HG02763 (cell line): ENCODE measurements around the gene SLC6A7.
"Not testable (repeated sequence)": the region's sequence is repeated elsewhere in the genome, so short reads cannot be mapped to it uniquely, and the experiment has no call there.

Experiments used
- ATAC-seq: cut with Tn5 transposase; IDR thresholded peaks from one replicate; pipeline ENCODE4 v1.9.1; 2021; ENCODE audit warnings: mild to moderate bottlenecking, moderate library complexity; ENCODE audit not compliant: unreplicated experiment

Gene SLC6A7

GRCh38 chr5:150239099-150239793, 49.4 kb downstream of the SLC6A7 start:
- ATAC-seq, result no peak

DNA sequence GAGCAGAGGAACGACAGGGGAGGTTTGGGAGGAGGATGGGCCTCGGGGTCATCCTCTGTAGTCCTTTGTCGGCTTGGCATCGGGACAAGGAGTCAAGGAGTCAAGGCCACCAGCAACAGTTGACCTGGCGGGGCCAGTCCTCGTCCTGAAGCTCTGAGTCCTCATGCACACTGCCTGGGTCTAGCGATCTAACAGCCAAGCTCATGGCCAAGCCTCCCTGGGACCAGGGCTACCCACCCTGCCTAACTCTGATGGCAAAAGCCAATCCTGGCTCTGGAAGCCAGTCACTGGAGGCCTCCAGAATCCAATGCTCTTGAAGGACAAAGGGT, 49.9 kb downstream of the SLC6A7 start:
- ATAC-seq, result no peak

DNA sequence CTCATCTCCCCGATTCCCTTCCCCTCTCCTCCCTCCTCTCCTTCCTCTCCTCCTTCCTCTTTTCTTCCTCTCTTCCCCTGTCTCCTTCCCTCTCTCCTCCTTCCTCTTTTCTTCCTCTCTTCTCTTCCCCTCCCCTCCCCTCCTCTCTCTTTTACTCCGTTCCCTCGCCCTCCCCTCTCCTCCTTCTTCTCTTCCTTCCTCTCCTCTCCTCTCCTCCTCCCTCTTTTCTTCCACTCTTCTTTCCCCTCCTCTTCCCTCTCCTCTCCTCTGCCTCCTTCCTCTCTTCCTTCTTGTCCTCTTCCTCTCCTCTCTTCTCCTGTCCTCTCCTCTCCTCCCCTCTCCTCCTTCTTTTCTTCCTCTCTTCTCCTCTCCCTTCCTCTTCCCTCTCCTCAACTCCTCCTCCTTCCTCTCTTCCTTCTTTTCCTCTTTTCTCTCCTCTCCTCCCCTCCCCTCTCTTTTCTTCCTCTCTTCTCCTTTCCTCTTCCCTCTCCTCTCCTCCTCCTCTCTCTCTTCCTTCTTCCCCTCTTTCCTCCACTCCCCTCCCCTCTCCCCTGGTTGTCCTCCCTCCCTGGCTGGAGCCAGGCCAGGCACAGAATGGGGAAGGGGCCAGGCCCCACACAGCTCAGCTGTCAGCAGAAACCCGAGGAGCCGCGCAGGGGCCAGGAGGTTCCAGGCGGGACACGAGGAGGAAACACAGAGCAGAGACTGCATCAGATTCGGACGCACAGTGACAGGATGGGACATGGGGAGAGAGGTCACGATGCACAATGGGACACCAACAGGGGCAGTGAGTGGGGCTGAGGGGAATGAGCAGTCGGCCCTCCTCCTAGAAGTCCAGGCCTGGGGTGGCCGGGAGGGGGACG, 51.7 kb downstream of the SLC6A7 start:
- no peak for ATAC-seq

- ATAC-seq, result no peak
Observed at GRCh38 chr5:150242251-150242894, 52.5 kb downstream of the SLC6A7 start.

DNA sequence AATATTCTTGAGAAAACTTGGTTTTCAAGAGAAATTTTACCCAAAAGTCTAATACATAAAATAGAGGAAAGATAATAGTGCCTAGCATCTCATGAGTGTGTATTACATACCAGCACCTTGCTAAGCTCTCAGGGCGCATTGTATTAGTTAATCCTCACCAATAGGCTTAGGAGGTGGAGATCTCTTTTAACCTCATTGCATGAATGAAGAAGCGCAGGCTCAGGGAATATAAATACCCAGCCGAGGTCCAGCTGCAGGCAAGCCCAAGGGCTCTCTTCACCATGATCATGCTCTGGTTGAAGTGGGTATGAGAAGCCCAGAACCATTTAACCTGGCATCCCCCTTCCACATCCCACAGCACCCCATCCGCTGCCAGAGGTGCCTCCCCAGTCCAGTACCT, 53.7 kb downstream of the SLC6A7 start:
- no peak for ATAC-seq

- no peak for ATAC-seq
Observed at GRCh38 chr5:150244209-150244608, 54.3 kb downstream of the SLC6A7 start.

- ATAC-seq, result no peak
Observed at GRCh38 chr5:150245111-150245789, 55.4 kb downstream of the SLC6A7 start.

DNA sequence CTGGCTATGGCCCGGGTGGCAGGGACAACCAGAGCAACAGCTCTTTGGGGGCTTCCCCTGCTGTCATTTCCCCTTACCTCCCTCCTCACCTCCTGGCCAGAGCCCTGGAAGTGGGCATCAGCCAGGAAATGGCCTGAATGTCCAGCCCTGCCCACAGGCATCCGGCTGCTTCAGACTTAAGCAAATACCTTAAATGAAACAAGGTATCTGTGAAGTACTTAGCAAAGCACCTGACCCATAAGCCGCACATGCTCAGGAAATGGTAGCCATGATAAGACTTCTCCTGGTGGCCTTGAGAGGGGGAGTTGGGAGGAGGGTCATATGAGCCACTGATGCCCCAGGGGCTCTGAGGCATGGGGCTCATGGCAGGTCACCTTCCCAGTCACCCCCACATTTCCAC, 55.9 kb downstream of the SLC6A7 start:
- no peak for ATAC-seq

DNA sequence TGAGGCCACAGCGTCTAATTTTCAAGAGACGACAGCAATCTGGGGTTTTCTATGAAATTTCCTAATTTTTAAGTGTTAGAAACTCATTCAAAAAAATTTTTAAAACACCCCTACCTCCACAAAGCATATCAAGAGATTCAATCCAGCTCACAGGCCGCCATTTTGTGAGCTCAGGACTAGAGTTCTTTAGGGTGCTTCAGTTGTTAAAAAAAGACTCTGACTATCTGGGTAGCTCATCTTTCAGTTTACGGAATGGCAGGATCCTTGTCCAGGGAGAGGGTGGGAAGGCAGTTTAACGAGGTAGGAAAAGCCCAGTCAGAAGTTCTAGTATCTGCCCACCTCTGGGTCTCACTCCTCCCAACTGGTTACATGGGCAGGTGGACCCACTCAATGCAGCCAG, 56.6 kb downstream of the SLC6A7 start:
- no peak for ATAC-seq

DNA sequence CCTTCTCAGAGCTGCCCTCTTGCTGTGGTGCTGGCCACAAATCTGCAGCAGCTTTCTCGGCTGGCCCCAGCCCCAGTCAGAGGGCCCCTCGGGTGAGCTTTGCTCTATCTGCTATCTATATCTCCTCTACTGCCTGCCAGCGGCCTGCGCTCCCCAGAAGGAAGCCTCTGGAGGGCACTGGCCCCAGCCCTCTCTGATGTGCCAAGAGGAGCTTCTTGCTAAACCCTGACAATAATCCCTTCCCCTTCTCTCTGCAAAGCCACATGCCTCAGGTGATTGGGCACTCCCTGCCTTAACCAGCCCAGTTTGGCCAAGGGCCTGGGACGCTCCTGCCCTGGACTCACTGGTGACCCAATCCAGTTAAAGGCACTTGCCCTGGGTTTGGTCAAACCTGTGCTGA, 57.0 kb downstream of the SLC6A7 start:
- no peak for ATAC-seq

GRCh38 chr5:150247726-150248125, 57.9 kb downstream of the SLC6A7 start:
- ATAC-seq, result no peak

- not testable (repeated sequence) for ATAC-seq
Observed at GRCh38 chr5:150248493-150248892, 58.6 kb downstream of the SLC6A7 start.

DNA sequence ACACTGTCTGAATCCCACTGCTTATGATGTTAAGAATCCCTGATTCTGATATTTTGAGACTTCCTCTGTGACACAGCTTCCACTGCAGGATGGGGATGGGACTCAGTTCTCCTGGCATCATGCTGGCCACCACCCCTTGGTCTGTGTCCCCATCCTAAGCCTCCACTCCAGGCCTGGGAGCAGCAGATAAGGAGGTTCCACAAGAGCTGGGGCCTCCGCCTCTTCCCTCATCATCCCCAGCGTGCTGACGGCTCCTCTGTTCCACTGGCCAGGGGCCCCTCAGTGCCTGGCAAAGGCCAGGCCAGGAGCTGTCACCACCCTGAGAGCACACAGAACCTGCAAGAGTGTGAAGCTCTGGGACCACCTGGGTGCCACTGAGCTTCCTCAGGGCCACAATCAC, 59.1 kb downstream of the SLC6A7 start:
- ATAC-seq, result no peak

- no peak for ATAC-seq
Observed at GRCh38 chr5:150249744-150250143, 59.9 kb downstream of the SLC6A7 start.

DNA sequence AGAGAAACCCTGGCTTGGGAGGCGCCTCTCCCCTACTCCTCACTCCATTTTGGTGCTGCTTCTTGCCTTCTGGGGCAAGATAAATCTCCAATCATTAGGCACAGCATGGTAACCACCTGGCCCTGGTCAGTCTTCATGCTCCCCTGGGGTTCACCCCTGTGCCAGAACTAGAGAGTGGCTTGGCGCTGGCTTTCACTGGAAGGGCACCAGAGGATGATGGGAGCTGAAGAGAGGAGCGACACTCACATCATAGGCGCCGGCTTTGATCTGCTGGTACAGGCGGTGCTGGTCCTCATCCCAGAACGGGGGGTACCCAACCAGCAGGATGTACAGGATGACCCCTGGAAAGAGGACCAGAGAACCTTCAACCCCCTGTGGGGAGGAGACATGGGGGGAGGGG, 61.6 kb downstream of the SLC6A7 start:
- no peak for ATAC-seq

DNA sequence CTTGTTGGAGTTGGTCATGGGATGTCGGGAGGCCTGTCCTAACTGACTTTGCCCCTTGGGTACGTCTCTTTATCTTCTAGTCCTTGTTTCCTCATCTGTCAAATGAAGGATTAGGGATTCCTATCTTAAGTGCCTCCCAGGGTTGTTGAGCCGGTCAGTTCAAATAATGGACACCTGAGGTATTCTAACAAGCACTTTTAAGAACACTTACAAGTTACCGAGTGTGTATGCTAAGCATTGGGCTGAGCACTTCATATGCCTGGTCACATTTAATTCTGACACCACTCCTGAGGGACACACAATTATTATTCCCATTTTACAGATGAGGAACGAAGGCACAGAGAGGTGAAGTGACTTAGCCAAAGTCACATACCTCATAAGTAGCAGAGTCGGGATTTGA, 62.6 kb downstream of the SLC6A7 start:
- no peak for ATAC-seq

GRCh38 chr5:150253416-150254208, 63.8 kb downstream of the SLC6A7 start:
- ATAC-seq, result no peak

- no peak for ATAC-seq
Observed at GRCh38 chr5:150254363-150254762, 64.5 kb downstream of the SLC6A7 start.

DNA sequence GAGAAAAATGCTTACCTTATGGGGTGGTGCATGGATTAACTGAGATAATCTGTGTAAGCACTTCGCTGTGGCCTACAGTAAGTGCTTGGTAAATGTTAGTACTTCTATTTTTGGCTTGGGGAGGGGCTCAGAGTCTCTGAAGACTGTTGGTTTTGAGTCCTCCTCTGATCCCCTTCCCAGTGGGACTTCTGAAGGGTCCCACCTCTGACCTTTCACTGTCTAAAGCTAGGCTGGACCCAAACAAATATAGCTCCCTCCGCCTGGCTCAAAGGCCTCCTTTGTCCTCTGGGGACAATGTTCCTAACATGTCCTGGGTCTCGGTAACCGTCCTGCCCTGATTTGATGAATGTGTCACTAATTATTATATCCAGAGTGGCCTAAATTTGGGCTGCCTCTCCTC, 64.9 kb downstream of the SLC6A7 start:
- ATAC-seq, result no peak

GRCh38 chr5:150255659-150256409, 66.0 kb downstream of the SLC6A7 start:
- ATAC-seq, result no peak
